Thoracic aorta (tissue), 2 donors: ENCODE results near the gene RARB. TPM values are rescaled to one million over a fixed set of nuclear protein-coding genes. Genes with fewer than 3 reads are reported as not detected.

ENCODE experiments used
- ATAC-seq: fragments of 150-250 bp; one replicate; pipeline ENCODE4 v1.8.0; 2017; ENCODE audit warnings: low read depth; ENCODE audit not compliant: insufficient number of reproducible peaks, low FRiP score
- DNase-seq: peaks from one replicate; pipeline ENCODE4 v3.0.0-alpha.2; 2020; ENCODE audit warnings: low spot score
- H3K27ac ChIP-seq, 2 donors: fragments of 200-600 bp; sonication (generic); 1 replicate in 1 of 2; 2 replicates in 1 of 2; pipeline ENCODE4 v1.5.1; 2016; ENCODE audit warnings: mild to moderate bottlenecking in 2 of 2, moderate library complexity in 2 of 2
- H3K27me3 ChIP-seq: fragments of 200-600 bp; sonication (generic); replicated peaks from 2 replicates; pipeline ENCODE4 v1.6.0; 2016; ENCODE audit warnings: mild to moderate bottlenecking; ENCODE audit not compliant: insufficient read depth
- H3K36me3 ChIP-seq: fragments of 200-600 bp; sonication (generic); one replicate; pipeline ENCODE4 v1.5.1; 2016
- H3K4me1 ChIP-seq, 2 donors: fragments of 200-600 bp; sonication (generic); 1 replicate in 1 of 2; 2 replicates in 1 of 2; pipeline versions ENCODE4 v1.5.1 to v1.6.0; 2016; ENCODE audit warnings: low read depth in 2 of 2, mild to moderate bottlenecking in 1 of 2; ENCODE audit not compliant: control insufficient read depth in 1 of 2
- H3K4me3 ChIP-seq: fragments of 200-600 bp; sonication (generic); 2 replicates; pipeline ENCODE4 v1.5.1; 2016; ENCODE audit warnings: mild to moderate bottlenecking
- H3K9me3 ChIP-seq: fragments of 200-600 bp; sonication (generic); 2 replicates; pipeline ENCODE4 v1.5.1; 2016
- CTCF ChIP-seq: fragments of 200-600 bp; sonication (generic); IDR thresholded peaks from one replicate; pipeline ENCODE4 v1.5.1; 2019; ENCODE audit warnings: antibody characterized with exemption
- total RNA-seq, 2 donors: library from RNA; depleted of rRNA; stranded (reverse); fragments of >200 nt; gene quantifications; one replicate each; pipeline versions ENCODE4 v1.1.0 to v1.2.3, GENCODE V29; 2016

The RARB gene
- total RNA-seq, 2 donors from 2014 or later, result 3.8 to 12.3 TPM

DNA sequence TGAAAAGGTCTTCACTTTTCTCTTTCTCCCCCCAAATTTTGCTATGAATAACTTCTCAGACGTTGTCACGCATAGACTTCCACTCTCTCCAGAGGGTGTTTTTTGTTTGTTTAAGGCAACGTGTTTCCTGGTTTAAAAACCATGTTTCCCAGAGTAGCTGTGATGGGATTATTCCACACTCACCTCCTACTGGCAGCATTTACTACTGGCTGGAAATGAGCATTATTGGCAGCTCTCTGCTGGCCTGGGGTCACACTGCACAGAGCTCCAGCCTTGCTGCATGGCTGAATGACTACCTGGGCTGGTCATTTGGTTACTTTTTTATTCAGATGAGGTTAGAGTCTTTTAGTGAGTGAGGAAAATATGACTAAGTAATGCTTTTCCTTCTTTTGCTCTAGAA, 65.2 kb downstream of the RARB start:
- Histone ChIP-seq H3K4me3 (no peak overlapping the region), H3K27me3 (no peaks in the 10 kb centered on the region), H3K4me1 (peaks cover 0 to 11% of the 10 kb centered on the region in 2 donors), H3K36me3 (no peaks in the 10 kb centered on the region), H3K27ac (no peak overlapping the region), H3K9me3 (peaks cover 32% of the 10 kb centered on the region)
- ATAC-seq (no peak), DNase-seq (no peak)
- TF ChIP-seq CTCF, result no peak

GRCh38 chr3:25493786-25494185, 65.7 kb downstream of the RARB start:
- Histone ChIP-seq H3K4me1 (peaks cover 2 to 16% of the 10 kb centered on the region in 2 donors), H3K9me3 (peaks cover 32% of the 10 kb centered on the region), H3K4me3 (no peak overlapping the region), H3K27ac (no peak overlapping the region), H3K36me3 (no peaks in the 10 kb centered on the region), H3K27me3 (no peaks in the 10 kb centered on the region)
- ATAC-seq (no peak), DNase-seq (no peak)
- TF ChIP-seq CTCF, result no peak

DNA sequence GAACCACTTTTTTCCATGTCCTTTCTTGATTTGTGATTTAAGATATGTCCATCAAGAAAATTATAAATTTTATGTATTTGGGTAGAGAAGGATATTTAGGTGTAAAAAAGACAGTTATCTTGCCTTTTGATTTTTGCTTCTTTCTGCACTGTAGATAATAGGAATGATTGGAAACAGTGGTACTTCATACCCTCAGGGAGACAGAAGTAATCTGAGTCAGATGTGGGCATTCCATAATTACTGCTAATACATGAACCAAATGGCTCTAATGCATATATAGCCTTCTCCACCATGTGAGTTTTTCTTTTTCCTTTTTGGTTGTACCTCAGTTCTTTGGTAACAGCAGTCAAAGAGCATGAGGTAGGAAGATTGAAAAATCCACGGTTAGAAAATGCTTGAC, 67.2 kb downstream of the RARB start:
- Histone ChIP-seq H3K27me3 (no peaks in the 10 kb centered on the region), H3K27ac (no peak overlapping the region), H3K4me3 (no peak overlapping the region), H3K36me3 (no peaks in the 10 kb centered on the region), H3K9me3 (peaks cover 32% of the 10 kb centered on the region), H3K4me1 (peaks cover 4 to 21% of the 10 kb centered on the region in 2 donors)
- TF ChIP-seq CTCF, result no peak
- ATAC-seq (no peak), DNase-seq (no peak)

GRCh38 chr3:25495726-25496253, 67.7 kb downstream of the RARB start:
- no peak for DNase-seq
- Histone ChIP-seq H3K4me1 (peaks cover 4 to 25% of the 10 kb centered on the region in 2 donors), H3K4me3 (no peak overlapping the region), H3K36me3 (no peaks in the 10 kb centered on the region), H3K27ac (no peak overlapping the region), H3K27me3 (no peaks in the 10 kb centered on the region), H3K9me3 (peaks cover 32% of the 10 kb centered on the region)
- no peak for TF ChIP-seq CTCF
- ATAC-seq, result no peak

DNA sequence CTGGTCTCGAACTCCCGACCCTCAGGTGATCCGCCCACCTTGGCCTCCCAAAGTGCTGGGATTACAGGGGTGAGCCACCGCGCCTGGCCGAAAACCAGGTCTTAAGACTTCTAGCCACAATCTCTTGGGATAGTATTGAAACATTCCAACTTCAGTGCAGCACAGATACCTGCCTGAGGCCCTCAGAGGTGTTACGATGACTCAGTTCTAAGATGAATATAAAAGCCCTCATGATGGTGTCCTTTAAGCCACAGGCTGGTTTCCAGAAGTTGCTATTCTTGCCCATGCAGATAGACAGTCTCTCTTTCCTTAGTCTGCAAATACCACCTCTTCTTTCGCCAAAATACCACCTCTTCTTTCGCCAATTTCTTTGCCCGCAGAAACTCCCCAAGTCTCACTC, 69.0 kb downstream of the RARB start:
- no peak overlapping the region for H3K4me3 ChIP-seq
- peaks cover 32% of the 10 kb centered on the region for H3K9me3 ChIP-seq
- H3K36me3 ChIP-seq, result no peaks in the 10 kb centered on the region
- no peak for ATAC-seq
- no peak for DNase-seq
- H3K27ac ChIP-seq, result no peak overlapping the region
- H3K27me3 ChIP-seq, result no peaks in the 10 kb centered on the region
- peaks cover 9 to 30% of the 10 kb centered on the region in 2 donors for H3K4me1 ChIP-seq
- no peak for TF ChIP-seq CTCF
